HG02852 (cell line): ENCODE measurements around the gene PIGX.

Experiments used
- ATAC-seq: cut with Tn5 transposase; IDR thresholded peaks from one replicate; pipeline ENCODE4 v1.9.1; 2021; ENCODE audit warnings: mild to moderate bottlenecking, moderate library complexity; ENCODE audit not compliant: unreplicated experiment

Gene PIGX

DNA sequence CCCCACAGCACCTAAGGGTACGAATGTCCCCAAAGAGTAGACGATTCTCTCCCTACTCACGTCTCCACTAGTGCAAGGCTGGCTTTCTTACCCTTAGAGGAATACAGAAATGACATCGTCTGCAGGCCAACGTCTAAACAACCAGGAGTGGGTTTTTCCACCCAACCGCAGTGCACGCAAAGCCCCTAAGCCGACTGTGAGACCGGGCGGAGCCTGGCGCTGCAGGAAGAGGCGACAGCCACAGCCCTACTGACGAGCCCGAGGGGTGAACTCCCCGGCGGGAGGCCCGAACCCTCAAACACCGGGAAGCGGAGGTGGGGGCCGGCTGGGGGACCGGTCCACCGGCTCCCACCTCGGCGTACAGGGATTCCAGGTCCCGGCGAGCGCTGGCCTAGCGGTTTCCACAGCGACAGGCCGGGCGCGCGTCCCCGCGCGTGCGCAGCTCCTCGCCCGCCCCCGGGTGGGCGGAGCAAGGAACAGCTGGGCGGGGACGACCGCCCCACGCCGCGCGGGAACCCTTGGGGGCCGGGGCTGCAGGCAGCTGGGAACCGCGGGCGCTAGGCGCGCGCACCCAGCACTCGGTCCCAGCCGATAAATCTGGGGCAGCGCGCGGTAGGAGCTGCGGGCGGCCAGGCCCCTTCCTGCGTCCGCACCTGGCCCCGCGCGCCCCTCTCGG, at the start of gene PIGX, which contains the start of gene CEP19:
Gene PIGX, plus strand, starts transcription at position 540 of the 676 bp plus-strand sequence.
Gene CEP19, minus strand, starts transcription at position 413 of the 676 bp plus-strand sequence. CDS start 3,593 bp downstream, outside the sequence.
- ATAC-seq = peak; percentile 71

DNA sequence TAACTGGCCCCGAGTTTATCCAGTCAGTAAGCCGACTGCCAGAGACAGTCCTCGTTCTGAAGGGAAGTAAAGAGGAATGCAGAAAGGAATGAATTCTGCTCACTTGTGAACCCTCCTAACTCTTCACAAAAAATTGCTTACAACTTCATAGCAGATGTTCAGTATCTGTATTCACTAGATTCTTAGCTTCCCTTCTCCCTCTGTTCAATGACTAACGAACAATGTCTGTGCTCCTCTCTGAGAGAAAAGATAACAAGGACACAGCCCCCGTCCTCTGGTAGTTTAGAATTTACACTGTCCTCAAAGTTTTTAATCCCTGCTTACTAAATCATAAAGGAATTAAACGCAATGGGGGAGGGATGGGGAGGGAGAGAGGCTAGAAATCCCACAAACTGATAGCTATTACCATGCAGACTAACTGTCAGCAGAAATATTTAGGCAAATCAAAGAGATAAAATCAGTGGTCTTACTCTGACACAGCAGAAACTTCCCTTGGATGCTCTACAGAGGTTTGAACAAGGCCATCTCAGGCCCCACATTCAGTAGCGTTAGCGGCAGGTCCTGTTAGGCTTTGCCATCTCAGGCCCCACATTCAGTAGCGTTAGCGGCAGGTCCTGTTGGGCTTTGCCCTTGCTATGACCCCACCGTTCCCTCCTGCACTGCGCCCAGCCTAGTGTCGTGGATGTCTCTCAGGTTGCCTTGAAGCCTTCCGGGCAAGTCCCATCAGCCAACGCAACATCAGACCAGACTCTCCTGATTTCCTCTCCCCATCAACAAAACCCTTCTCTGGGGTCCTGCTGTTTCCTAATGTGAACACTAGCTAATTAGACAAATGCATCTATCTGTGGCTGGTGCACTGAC, 49.2 kb upstream of the PIGX start:
- no peak for ATAC-seq

DNA sequence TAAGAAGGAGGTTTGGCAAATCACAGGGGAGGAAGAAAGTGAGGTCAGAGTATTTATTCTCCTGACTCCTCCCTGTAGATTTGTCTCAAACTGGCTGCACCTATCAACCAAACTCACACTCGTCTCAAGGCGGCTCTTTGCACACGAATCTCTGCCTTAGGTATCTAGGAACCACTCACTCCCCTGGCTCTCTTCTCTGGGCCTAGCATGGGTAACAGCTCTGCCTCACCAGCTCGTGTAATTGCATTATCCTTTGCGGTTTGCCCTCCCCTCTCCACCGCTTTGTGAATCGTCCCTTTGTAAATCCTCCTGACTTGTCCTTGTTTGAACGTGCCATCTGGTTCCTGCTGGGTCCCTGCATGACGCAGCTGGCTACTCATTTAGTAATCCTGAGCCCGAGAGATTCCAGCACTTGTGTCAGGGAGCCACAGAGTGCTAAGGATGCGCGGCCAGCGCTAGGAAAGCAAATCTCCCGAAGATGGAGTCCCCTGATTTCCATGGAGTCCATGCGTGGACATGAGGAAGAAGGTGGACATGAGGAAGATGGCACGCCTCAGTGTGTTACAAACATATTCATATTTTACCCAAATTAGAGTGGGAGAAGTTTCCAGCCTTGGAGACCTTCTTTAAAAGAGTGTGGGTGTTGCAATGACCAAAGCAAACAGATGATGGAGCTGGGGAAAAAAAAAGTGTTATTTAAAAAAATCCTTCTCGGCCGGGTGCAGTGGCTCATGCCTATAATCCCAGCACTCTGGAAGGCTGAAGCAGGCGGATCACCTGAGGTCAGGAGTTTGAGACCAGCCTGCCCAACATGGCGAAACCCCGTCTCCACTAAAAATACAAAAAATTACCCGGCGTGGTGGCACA, 45.9 kb upstream of the PIGX start:
- no peak for ATAC-seq

GRCh38 chr3:196667056-196667825, 44.9 kb upstream of the PIGX start:
- no peak for ATAC-seq

GRCh38 chr3:196670339-196670738, 41.8 kb upstream of the PIGX start:
- no peak for ATAC-seq

GRCh38 chr3:196673632-196674031, 38.5 kb upstream of the PIGX start:
- ATAC-seq = no peak

- no peak for ATAC-seq
Observed at GRCh38 chr3:196677353-196677752, 34.8 kb upstream of the PIGX start.

DNA sequence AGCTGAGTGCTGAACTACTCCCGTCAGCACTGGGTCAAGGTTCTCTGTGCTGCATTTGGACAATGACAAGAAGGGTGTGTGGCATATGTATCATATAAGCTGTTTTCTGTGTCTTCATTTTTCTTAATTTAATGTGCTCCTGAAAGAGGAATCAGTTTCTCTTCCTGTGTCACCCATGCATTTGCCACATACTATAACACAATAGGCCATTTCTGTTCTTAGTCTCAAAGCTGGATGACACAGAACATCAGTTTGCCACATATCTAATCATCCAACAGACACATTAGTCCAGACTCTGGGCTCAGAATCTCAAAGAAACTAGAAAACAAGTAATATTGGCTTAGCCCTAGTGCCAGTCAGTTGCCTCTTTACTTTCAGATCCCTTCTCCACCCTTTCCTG, 34.2 kb upstream of the PIGX start:
- no peak for ATAC-seq

GRCh38 chr3:196684548-196685407, 27.4 kb upstream of the PIGX start:
- peak; percentile 89 for ATAC-seq

GRCh38 chr3:196686436-196686835, 25.7 kb upstream of the PIGX start:
- no peak for ATAC-seq

DNA sequence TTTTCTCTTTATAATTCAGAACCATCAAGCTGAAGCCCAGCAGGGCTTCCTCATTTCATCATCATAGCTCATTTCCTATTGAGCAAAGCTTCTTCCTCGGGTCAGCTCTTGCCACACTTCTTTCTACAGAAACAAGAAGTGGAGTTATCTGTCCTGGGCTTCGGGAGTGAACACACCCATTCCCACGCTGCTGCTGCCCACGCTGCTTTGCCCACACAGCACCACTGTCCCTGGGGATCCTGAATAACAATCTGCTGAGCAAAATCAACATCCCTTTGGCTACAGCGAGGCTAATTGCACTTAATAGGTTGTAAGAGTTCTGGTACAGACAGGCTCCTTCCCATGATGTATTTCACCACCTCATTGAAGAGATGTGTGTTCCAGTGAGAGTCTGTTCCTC, 23.8 kb upstream of the PIGX start:
- ATAC-seq = no peak

DNA sequence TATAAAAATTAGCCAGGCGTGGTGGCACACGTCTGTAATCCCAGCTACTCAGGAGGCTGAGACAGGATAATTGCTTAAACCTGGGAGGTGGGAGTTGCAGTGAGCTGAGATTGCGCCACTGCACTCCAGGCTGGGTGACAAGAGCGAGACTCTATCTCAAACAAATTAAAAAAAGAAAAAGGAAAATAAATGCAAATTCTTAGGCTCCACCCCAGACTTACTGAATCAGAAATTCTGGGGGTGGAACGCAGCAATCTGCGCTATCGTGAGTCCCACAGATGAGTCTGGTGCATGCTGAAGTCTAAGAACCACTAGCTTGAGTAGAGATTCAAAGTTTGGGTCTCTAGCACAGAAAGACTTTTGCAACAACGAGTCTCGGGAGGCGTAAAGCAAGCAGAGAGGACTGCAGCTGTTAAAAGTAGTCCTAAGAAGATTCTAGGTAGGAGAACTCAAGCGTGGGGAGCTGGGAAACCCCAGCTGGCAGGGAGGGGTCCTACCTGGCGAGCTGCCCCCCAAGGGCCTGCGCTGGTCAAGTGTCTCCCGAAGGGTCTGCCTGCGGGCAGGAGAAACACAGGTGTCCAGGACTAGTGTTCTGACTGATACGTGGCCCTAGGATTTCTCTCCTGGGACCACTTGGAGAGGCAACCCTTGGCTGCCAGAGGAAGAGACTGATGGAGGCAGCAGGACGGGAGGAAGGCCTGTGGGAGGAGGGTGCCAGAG, 22.1 kb upstream of the PIGX start:
- no peak for ATAC-seq

DNA sequence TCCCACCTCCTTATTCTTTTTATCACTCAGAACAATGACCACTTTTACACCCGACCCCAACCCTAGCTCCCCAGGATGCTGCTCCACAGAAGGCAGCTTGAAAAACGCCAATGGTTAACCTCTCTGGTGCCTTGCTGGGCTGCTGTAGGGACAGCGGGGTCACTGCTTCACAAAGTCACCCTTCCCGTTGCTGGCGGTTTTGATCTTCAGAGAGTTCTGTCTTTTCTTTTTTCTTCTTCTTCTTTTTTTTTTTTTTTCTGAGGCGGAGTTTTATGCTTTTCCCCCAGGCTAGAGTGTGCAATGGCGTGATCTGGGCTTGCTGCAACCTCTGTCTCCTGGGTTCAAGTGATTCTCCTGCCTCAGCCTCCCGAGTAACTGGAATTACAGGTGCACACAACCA, 20.8 kb upstream of the PIGX start:
- ATAC-seq = no peak

DNA sequence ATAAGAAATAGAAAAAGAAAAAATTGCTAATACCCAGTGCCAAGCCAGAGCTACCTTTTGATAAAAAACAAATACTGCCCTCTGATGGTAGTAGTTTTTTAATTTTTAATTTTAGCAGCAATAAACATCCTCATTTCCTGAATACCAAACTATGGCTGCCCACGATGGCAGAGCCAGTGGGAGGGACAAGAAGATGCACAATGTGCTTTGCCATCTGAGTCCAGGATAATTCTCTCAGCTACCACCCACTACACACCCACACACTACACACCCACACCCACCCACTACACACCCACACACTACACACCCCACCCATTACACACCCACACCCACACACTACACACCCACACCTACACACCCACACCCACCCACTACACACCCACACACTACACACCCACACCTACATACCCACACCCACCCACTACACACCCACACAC, 18.0 kb upstream of the PIGX start:
- ATAC-seq = no peak

- ATAC-seq = no peak
Observed at GRCh38 chr3:196694941-196695848, 17.0 kb upstream of the PIGX start.

- ATAC-seq = no peak
Observed at GRCh38 chr3:196695849-196696226, 16.3 kb upstream of the PIGX start.

DNA sequence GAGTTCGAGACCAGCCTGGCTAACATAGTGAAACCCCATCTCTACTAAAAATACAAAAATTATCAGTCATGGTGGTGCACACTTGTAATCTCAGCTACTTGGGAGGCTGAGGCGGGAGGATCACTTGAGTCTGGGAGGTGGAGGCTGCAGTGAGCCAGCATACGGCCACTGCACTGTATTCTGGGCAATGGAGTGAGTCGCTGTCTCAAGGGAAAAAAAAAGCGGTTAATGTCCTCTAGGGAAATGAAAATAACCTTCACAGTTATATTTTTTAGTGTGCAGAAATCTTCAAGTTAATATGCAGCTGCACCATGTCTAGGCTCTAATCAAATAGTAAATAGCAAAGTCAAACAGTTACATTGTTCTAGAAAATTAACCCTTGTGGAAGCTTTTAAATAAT, 14.9 kb upstream of the PIGX start:
- ATAC-seq = no peak

- no peak for ATAC-seq
Observed at GRCh38 chr3:196699749-196700148, 12.4 kb upstream of the PIGX start.
